ENCODE measurements around the gene ZNF169.
"Not testable (repeated sequence)": the region's sequence is repeated elsewhere in the genome, so short reads cannot be mapped to it uniquely, and the experiment has no call there.

Gene ZNF169

GRCh38 chr9:94222870-94223269 lies 36.2 kb upstream of the ZNF169 start:
- H3K36me3 ChIP-seq (ENCODE audit: control insufficient read depth in 2 of 2, insufficient read depth in 1 of 2, low read length in 2 of 2): no peaks in the 10 kb centered on the region
- ChIA-PET CTCF (no interaction called here), POLR2A (no interaction called here)
- no peak for TF ChIP-seq ZNF514 (tag by site-specific recombination; IDR thresholded peaks at IDR 0.05)
- no peak for TF ChIP-seq SP7 (tag by site-specific recombination; IDR thresholded peaks at IDR 0.05)
- TF ChIP-seq ZNF341 (tag by site-specific recombination; IDR thresholded peaks at IDR 0.05; ENCODE audit: low read depth): no peak
- no peak for TF ChIP-seq ZNF398 (tag by site-specific recombination; IDR thresholded peaks at IDR 0.05)
- no peak for TF ChIP-seq BCL11A (tag by site-specific recombination; IDR thresholded peaks at IDR 0.05; ENCODE audit: low read depth)
- TF ChIP-seq EGR2 (tag by site-specific recombination; IDR thresholded peaks at IDR 0.05; ENCODE audit: low read depth): no peak
- no peak for TF ChIP-seq SP3 (tag by site-specific recombination; IDR thresholded peaks at IDR 0.05)
- no peaks in the 10 kb centered on the region for H3K4me1 ChIP-seq (ENCODE audit: control insufficient read depth, insufficient read depth, low read length)
- H3K4me3 ChIP-seq (ENCODE audit: low read depth, low read length): no peak overlapping the region
- no peaks in the 10 kb centered on the region for H3K9me3 ChIP-seq (ENCODE audit: control insufficient read depth, insufficient read depth, low read depth, low read length)
- no peak overlapping the region for H3K27ac ChIP-seq (ENCODE audit: extremely low read depth, low read depth, low read length)

DNA sequence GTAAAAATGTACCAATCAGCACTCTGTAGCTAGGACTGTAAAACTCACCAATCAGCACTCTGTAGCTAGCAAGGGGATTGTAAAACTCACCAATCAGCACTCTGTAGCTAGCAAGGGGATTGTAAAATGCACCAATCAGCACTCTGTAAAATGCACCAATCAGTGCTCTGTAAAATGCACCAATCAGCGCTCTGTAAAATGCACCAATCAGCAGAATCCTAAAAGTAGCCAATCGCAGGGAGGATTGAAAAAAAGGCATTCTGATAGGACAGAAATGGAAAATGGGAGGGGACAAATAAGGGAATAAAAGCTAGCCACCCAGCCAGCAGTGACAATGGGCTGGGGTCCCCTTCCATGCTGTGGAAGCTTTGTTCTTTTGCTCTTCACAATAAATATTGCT lies 33.7 kb upstream of the ZNF169 start:
- H3K4me1 ChIP-seq (ENCODE audit: control insufficient read depth, insufficient read depth, low read length); POLR2A ChIA-PET; H3K9me3 ChIP-seq (ENCODE audit: control insufficient read depth, insufficient read depth, low read depth, low read length); H3K36me3 ChIP-seq (ENCODE audit: control insufficient read depth in 2 of 2, insufficient read depth in 1 of 2, low read length in 2 of 2); H3K27ac ChIP-seq (ENCODE audit: extremely low read depth, low read depth, low read length); H3K4me3 ChIP-seq (ENCODE audit: low read depth, low read length): not testable (repeated sequence)
- CTCF ChIA-PET: interaction anchor here (0.6 to 2.5 kb wide), 4 partner anchors 8 to 212 kb away, joined by 3 to 14 read pairs (median 8); no protein-coding TSS in a partner anchor

GRCh38 chr9:94228616-94229015 lies 30.5 kb upstream of the ZNF169 start:
- ChIA-PET CTCF (interaction anchor here (1.2 to 1.6 kb wide), 2 partner anchors 10 to 16 kb away, joined by 3 to 5 read pairs; no protein-coding TSS in a partner anchor), POLR2A (no interaction called here)
- Histone ChIP-seq H3K4me3 (ENCODE audit: low read depth, low read length) (no peak overlapping the region), H3K36me3 (ENCODE audit: control insufficient read depth in 2 of 2, insufficient read depth in 1 of 2, low read length in 2 of 2) (no peaks in the 10 kb centered on the region), H3K9me3 (ENCODE audit: control insufficient read depth, insufficient read depth, low read depth, low read length) (no peaks in the 10 kb centered on the region), H3K27ac (ENCODE audit: extremely low read depth, low read depth, low read length) (no peak overlapping the region), H3K4me1 (ENCODE audit: control insufficient read depth, insufficient read depth, low read length) (no peaks in the 10 kb centered on the region)
- TF ChIP-seq ZSCAN16 (tag by site-specific recombination; IDR thresholded peaks at IDR 0.05) (no peak), ZNF76 (tag by site-specific recombination; IDR thresholded peaks at IDR 0.05; ENCODE audit: borderline replicate concordance, low read depth) (no peak), ZNF280C (tag by site-specific recombination; IDR thresholded peaks at IDR 0.05) (no peak), MYNN (tag by site-specific recombination; IDR thresholded peaks at IDR 0.05; ENCODE audit: borderline replicate concordance) (no peak), OSR2 (tag by site-specific recombination; IDR thresholded peaks at IDR 0.05) (no peak), ZXDB (tag by site-specific recombination; IDR thresholded peaks at IDR 0.05) (no peak), KLF1 (tag by site-specific recombination; IDR thresholded peaks at IDR 0.05) (no peak), ZNF639 (tag by site-specific recombination; IDR thresholded peaks at IDR 0.05) (no peak), ZNF366 (tag by site-specific recombination; conservative IDR thresholded peaks at IDR 0.05) (no peak), BCL11A (tag by site-specific recombination; IDR thresholded peaks at IDR 0.05; ENCODE audit: low read depth) (no peak), RBAK (tag by site-specific recombination; IDR thresholded peaks at IDR 0.05) (no peak), BCL11B (tag by site-specific recombination; IDR thresholded peaks at IDR 0.05; ENCODE audit: low read depth) (no peak), INSM2 (tag by site-specific recombination; IDR thresholded peaks at IDR 0.05) (no peak), ZNF558 (tag by site-specific recombination; IDR thresholded peaks at IDR 0.05) (no peak)
- TF ChIP-seq, protein P1, sequence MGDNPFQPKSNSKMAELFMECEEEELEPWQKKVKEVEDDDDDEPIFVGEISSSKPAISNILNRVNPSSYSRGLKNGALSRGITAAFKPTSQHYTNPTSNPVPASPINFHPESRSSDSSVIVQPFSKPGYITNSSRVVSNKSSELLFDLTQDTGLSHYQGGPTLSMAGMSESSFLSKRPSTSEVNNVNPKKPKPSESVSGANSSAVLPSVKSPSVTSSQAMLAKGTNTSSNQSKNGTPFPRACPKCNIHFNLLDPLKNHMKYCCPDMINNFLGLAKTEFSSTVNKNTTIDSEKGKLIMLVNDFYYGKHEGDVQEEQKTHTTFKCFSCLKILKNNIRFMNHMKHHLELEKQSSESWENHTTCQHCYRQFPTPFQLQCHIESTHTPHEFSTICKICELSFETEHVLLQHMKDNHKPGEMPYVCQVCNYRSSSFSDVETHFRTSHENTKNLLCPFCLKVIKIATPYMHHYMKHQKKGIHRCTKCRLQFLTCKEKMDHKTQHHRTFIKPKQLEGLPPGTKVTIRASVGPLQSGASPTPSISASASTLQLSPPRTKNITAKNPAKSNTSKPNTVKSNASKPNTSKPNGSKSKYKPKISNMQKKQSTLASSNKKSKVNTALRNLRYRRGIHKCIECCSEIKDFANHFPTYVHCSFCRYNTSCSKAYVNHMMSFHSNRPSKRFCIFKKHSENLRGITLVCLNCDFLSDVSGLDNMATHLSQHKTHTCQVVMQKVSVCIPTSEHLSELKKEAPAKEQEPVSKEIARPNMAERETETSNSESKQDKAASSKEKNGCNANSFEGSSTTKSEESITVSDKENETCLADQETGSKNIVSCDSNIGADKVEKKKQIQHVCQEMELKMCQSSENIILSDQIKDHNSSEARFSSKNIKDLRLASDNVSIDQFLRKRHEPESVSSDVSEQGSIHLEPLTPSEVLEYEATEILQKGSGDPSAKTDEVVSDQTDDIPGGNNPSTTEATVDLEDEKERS (tag by site-specific recombination; IDR thresholded peaks at IDR 0.05): no peak

All from HEK293 (cell line).